Vagina (tissue), 2 donors: Measurements from ENCODE around the gene CREB5.

Experiments used
- CTCF ChIP-seq, 3 experiments: fragments of 450-650 bp in 2 of 3; fragments of 200-600 bp in 1 of 3; sonication (generic) in 1 of 3; IDR thresholded peaks; one replicate each; pipeline ENCODE4 v1.5.1; 2017 to 2019; ENCODE audit warnings: antibody characterized with exemption in 3 of 3, mild to moderate bottlenecking in 2 of 3, moderate library complexity in 2 of 3
- POLR2AphosphoS5 ChIP-seq, 2 donors: sonication (generic); formaldehyde crosslinking; IDR thresholded peaks; one replicate each; pipeline ENCODE4 v1.9.0; 2017; ENCODE audit warnings: antibody characterized with exemption in 2 of 2, mild to moderate bottlenecking in 2 of 2, low read depth in 1 of 2; ENCODE audit not compliant: insufficient read depth in 1 of 2

- TF ChIP-seq CTCF (IDR thresholded peaks at IDR 0.05) (no peak), POLR2AphosphoS5 (IDR thresholded peaks at IDR 0.05; ENCODE audit: insufficient read depth in 1 of 2, low read depth in 1 of 2) (no peak)
Measured at GRCh38 chr7:28671526-28671925, 259.2 kb downstream of the CREB5 start.
